Stimulated activated CD4-positive, alpha-beta T cell treated with anti-CD3 and anti-CD28 coated beads, Interleukin-4, amount 100 ng/mL, for 24 hours (primary cell): ENCODE data around the gene SERPINB3.
"Not testable (repeated sequence)": the region's sequence is repeated elsewhere in the genome, so short reads cannot be mapped to it uniquely, and the experiment has no call there.

ENCODE experiments used
- DNase-seq: peaks from one replicate; pipeline ENCODE4 v3.0.0-alpha.2; 2020

SERPINB3 gene

GRCh38 chr18:63661750-63662149 is at the start of gene SERPINB3:
TSS of gene SERPINB3 (minus strand) at chr18:63661893. CDS start at chr18:63661216, 677 bp downstream.
- DNase-seq: not testable (repeated sequence)

- DNase-seq: no peak
Observed at GRCh38 chr18:63708650-63709049, 47.0 kb upstream of the SERPINB3 start.

DNA sequence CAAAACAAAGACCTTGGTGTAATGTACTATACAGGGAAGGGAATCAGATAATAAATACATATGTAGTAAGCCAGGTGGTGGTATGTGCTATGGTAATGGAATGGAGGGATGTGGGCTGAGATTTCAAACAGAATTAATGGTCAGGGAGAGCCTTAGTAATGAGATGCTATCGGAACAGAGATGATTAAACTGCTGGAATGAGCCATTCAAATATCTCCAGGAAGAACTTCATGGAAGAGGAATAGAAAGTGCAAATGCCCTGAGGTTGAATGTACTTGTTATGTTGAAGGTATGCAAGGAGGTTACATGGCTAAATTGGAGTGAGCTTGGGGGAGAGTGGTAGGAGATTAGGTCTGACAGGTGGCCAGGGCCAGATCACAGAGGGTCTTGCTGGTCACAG is 46.1 kb upstream of the SERPINB3 start:
- no peak for DNase-seq

GRCh38 chr18:63705401-63705800 is 43.7 kb upstream of the SERPINB3 start:
- DNase-seq: no peak

- no peak for DNase-seq
Observed at GRCh38 chr18:63702660-63703059, 41.0 kb upstream of the SERPINB3 start, which contains the start of gene SERPINB11. TSS of gene SERPINB11 (plus strand) at chr18:63702960. CDS start at chr18:63710194, 7,234 bp downstream.

DNA sequence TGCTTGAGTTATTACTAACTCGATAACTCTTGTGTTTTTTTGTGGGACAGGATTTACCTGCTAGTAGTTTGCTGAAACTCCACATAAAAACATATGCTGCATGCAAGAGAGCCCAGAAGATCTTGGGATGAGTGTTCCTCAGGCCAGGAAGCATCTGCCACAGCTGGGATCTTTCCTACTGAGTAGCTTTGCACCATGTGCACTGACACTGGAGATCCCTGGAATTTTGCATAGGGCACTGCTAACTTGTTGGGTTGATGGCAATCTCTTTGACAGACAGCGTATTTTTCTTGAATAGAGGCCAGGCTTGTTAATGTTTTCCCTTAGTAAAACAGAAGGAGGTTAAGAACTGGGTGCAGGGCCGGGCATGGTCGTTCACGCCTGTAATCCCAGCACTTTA is 40.3 kb upstream of the SERPINB3 start:
- no peak for DNase-seq

GRCh38 chr18:63700501-63700900 is 38.8 kb upstream of the SERPINB3 start:
- no peak for DNase-seq

- no peak for DNase-seq
Observed at GRCh38 chr18:63697097-63697660, 35.5 kb upstream of the SERPINB3 start.

- DNase-seq: no peak
Observed at GRCh38 chr18:63689064-63689463, 27.4 kb upstream of the SERPINB3 start.

DNA sequence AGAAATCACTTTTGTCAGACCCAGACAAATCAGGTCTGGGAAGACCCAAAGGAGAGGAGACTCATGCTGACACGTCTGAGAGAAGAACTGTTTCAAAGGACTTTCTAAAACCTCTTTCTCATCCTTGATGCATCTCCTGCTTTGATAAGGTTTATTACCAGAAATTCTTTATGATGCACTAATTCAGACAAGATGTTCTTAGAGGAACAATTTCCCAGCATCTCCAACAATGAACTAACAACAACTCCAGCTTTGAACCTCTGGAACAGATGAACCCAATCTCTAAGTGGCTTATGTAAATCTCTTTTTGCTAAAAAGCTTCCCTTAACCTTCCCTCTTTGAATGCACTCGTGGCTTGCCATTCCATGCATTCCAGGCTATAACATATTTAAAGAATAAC is 25.2 kb upstream of the SERPINB3 start:
- no peak for DNase-seq

GRCh38 chr18:63684718-63685117 is 23.0 kb upstream of the SERPINB3 start:
- no peak for DNase-seq

GRCh38 chr18:63683890-63684289 is 22.2 kb upstream of the SERPINB3 start:
- DNase-seq: no peak

DNA sequence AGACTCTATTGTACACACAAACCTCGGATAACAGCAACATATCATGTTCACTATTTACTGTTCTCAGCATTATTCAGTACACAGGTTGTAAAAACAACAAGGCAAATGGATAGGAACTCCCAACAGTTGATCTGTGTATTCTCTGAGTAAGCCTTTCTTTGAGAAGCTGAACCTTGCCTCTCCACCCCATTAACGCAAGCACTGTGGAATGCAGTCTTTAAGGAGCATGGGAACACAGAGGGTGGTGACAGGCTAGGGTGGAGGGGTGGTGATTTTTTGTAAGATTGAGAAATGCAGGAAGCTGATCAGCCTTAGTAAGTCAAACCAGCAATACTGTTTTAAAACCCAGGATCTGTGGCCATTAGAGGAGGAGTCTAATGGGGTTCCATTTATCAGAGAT is 21.5 kb upstream of the SERPINB3 start:
- no peak for DNase-seq

DNA sequence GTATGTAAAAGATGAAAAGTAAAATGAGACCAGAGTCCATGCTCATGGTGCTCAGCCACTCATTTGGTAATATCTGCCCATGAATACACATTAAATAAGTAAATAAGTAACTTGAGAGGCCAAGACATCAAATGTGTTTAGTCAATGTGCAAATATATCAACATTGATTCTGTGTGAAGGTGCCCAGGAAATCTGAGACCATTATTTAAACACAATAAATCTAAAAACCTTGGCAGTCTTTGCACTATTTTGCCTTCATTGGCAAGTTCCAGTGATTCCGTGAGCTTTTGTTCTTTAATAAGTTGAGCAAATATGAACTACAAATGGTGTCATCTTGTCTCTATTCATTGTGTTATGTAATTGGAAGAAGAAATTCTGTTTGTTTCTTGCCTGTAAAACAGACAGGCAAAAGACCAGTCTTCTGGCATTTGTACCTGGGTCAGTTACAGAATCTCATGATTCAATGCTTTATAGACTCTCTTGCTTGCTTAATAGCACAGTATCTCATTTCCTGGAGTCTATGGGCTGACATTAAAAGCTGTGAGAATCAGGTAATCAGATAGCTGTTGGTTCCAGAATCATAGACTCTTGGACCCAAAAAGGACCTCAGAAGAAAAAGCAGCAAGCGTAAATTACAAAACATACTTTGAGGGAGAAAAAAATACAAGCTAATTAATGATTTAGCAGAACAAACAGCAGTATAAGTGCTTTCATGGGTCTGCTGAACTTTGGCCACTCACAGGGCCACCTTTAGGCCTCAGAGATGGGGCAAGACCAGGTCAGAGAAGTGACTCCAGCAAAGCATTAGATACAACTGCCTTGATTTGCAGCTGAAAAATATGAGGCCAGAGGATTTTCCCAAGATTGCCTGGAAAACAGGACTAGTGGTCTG is 20.0 kb upstream of the SERPINB3 start:
- no peak for DNase-seq

DNA sequence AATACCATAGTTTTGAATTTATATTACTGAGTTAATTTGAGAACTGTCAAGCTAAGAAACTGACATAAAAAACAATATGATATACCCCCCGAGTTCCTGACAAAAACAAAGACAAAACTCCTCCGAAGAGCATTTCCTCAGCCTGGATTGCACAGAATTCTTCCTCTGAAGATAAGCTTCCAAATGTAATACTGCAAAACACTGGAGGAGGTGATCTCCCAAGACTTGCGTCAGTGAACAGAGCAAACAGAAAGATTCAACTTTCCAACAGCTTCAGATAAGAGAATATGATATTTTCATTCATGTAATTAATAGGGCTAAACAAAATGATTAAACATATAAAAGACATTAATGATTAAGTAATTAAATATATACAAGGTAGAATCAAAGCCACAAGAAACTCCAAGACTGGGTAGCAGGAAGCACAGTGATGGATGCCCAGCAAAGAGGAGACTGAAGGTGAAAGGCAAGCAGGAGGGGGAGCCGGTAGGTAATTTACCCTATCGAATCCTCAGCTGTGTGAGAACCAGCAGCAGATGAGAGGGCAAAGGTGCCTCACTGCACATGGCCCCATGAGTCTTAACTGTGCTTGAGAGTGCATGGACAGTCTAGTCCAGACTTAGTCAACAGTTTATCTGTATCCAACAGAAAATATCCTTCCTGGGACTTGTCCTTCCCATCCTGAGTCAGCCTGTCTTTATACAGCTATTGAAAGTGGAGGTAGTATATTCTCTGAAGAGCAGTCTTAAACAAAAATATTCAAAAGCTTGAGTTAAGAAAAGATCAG is 18.3 kb upstream of the SERPINB3 start:
- no peak for DNase-seq

GRCh38 chr18:63677500-63678225 is 16.0 kb upstream of the SERPINB3 start:
- no peak for DNase-seq

DNA sequence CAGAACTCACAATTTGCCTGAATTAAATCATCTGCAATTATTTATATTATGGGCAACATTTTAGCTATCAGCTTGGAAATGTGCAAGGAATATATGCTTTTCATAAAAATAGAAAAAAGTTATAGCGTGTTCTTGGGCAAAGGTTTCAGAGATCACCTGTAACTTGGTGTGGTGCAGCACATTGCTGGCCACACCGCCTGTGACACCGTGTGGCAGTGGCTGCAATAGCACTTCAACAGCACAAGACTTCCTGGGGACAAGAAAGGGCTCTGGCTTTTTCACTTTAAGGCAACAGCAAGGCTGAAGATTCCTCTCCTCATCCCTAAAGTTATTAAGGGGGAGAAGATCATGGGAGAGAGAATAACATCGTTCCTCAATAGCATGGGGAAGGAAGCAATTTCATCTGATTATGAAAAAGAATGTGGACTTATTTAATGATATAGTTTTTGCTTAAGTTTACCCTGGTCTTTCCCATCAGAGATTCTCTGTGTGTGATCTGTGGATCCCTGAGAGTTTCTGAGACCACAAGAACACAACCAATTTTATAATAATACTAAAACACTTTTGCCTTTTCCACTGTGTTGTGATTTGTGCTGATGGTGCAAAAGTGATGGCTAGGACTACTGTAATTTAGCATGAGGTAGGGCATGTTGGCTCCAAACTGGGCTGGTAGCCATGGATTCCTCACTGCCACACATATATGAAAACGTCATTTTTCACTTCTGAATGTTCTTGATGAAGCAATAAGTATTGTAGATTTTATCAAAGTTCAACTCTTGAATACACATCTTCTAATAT is 15.0 kb upstream of the SERPINB3 start:
- no peak for DNase-seq

GRCh38 chr18:63664571-63664970 is 2.9 kb upstream of the SERPINB3 start:
- DNase-seq: no peak

- not testable (repeated sequence) for DNase-seq
Observed at GRCh38 chr18:63658920-63659319, 2.8 kb downstream of the SERPINB3 start.

GRCh38 chr18:63650271-63650670 is 11.4 kb downstream of the SERPINB3 start:
- not testable (repeated sequence) for DNase-seq

DNA sequence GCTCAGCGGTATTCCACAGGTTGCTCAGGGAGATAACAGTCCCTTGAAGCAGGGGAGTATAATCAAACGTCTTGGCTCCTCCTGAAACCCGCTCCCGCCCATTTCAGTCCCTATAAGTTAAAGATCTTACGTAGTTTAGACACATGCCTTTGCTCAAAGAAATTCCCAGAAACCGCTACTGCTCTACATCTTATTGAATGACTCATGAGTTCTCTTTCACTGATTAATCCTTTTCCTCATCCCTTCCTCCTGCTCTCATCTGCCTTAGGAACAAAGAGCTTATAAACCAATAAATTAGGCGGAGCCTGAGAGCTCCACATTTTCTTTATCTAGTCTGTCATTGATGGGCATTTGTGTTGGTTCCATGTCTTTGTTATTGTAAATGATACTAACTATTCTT is 13.5 kb downstream of the SERPINB3 start:
- no peak for DNase-seq

DNA sequence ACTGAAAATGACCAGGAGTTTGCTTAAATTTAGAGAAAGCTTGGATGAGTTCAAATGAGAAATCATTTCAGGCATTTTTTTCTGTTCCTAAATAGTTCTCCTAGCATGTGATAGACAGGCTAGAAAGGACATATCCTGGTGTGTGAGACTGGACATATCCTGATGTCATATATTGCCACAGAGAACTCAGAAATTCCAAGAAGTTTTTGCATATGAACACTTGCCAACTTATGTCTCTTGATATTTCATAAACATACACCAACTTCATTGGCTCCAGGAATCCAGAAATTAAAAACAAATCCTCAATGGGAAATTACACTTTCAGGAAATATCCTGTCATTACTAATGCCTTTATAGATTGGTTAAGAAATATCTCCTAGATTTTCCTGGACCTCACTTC is 14.8 kb downstream of the SERPINB3 start:
- DNase-seq: no peak
